Amygdala (tissue), 56 donors: ENCODE measurements around the gene MICU1.
"Not testable (repeated sequence)": the region's sequence is repeated elsewhere in the genome, so short reads cannot be mapped to it uniquely, and the experiment has no call there.

Experiments used
- DNase-seq, 56 donors: peaks; one replicate each; lab custom pipeline; 2025; lab: John Stamatoyannopoulos, UW

The MICU1 gene

GRCh38 chr10:72462261-72462660 is 163.6 kb downstream of the MICU1 start:
- DNase-seq, result no peak

GRCh38 chr10:72461085-72461484 is 164.8 kb downstream of the MICU1 start:
- no peak for DNase-seq

GRCh38 chr10:72460284-72460876 is 165.5 kb downstream of the MICU1 start:
- no peak for DNase-seq

GRCh38 chr10:72459301-72459700 is 166.6 kb downstream of the MICU1 start:
- no peak for DNase-seq

GRCh38 chr10:72455889-72456595 is 169.8 kb downstream of the MICU1 start:
- peak in 1 of 56 donors; percentile 1 for DNase-seq

- DNase-seq, result no peak
Observed at GRCh38 chr10:72449941-72450441, 175.9 kb downstream of the MICU1 start.

- DNase-seq, result no peak
Observed at GRCh38 chr10:72445851-72446250, 180.0 kb downstream of the MICU1 start.

- DNase-seq, result not testable (repeated sequence)
Observed at GRCh38 chr10:72442969-72443368, 182.9 kb downstream of the MICU1 start.

GRCh38 chr10:72435570-72435969 is 190.3 kb downstream of the MICU1 start:
- DNase-seq, result no peak

GRCh38 chr10:72430936-72431335 is 194.9 kb downstream of the MICU1 start:
- DNase-seq, result not testable (repeated sequence)

- DNase-seq, result no peak
Observed at GRCh38 chr10:72429931-72430330, 195.9 kb downstream of the MICU1 start.

GRCh38 chr10:72426986-72427385 is 198.9 kb downstream of the MICU1 start:
- peak in 11 of 56 donors; percentile 2 to 31 (median 13) for DNase-seq

GRCh38 chr10:72425133-72425532 is 200.7 kb downstream of the MICU1 start:
- peak in 39 of 56 donors; percentile 5 to 84 (median 37) for DNase-seq

- no peak for DNase-seq
Observed at GRCh38 chr10:72424561-72424960, 201.3 kb downstream of the MICU1 start.

- DNase-seq, result no peak
Observed at GRCh38 chr10:72423426-72423825, 202.5 kb downstream of the MICU1 start.

GRCh38 chr10:72421885-72422540 is 203.9 kb downstream of the MICU1 start:
- no peak for DNase-seq

- no peak for DNase-seq
Observed at GRCh38 chr10:72419241-72419640, 206.6 kb downstream of the MICU1 start.

- no peak for DNase-seq
Observed at GRCh38 chr10:72418679-72419078, 207.2 kb downstream of the MICU1 start.

GRCh38 chr10:72417971-72418370 is 207.9 kb downstream of the MICU1 start:
- DNase-seq, result no peak

GRCh38 chr10:72416661-72417060 is 209.2 kb downstream of the MICU1 start:
- no peak for DNase-seq

GRCh38 chr10:72414642-72415041 is 211.2 kb downstream of the MICU1 start:
- no peak for DNase-seq

- DNase-seq, result no peak
Observed at GRCh38 chr10:72409167-72409566, 216.7 kb downstream of the MICU1 start.
